DMS153 (cell line): ENCODE data around the gene TRIM40.

Experiments used
- DNase-seq: peaks from one replicate; lab custom pipeline; 2025; lab: John Stamatoyannopoulos, UW

TRIM40 gene

GRCh38 chr6:30135757-30136156 is at the start of gene TRIM40:
TRIM40 (plus strand) TSS chr6:30136140; CDS start chr6:30137037, 897 bp downstream.
- no peak for DNase-seq

- no peak for DNase-seq
Measured at GRCh38 chr6:30087876-30088275, 48.1 kb upstream of the TRIM40 start.

- DNase-seq: no peak
Measured at GRCh38 chr6:30091577-30092381, 44.2 kb upstream of the TRIM40 start.

GRCh38 chr6:30092852-30093543 is 42.9 kb upstream of the TRIM40 start:
- no peak for DNase-seq

- DNase-seq: no peak
Measured at GRCh38 chr6:30093951-30094661, 41.8 kb upstream of the TRIM40 start.

- no peak for DNase-seq
Measured at GRCh38 chr6:30096829-30097228, 39.1 kb upstream of the TRIM40 start.

- DNase-seq: no peak
Measured at GRCh38 chr6:30097902-30098768, 37.8 kb upstream of the TRIM40 start.

- DNase-seq: no peak
Measured at GRCh38 chr6:30100154-30100553, 35.8 kb upstream of the TRIM40 start.

GRCh38 chr6:30100585-30101443 is 35.1 kb upstream of the TRIM40 start:
- DNase-seq: no peak

GRCh38 chr6:30101444-30102413 is 34.2 kb upstream of the TRIM40 start:
- peak; percentile 79 for DNase-seq

- no peak for DNase-seq
Measured at GRCh38 chr6:30102414-30102969, 33.4 kb upstream of the TRIM40 start.

- peak; percentile 51 for DNase-seq
Measured at GRCh38 chr6:30102970-30103871, 32.7 kb upstream of the TRIM40 start.

- no peak for DNase-seq
Measured at GRCh38 chr6:30103872-30104179, 32.1 kb upstream of the TRIM40 start.

- DNase-seq: no peak
Measured at GRCh38 chr6:30104661-30105060, 31.3 kb upstream of the TRIM40 start.

GRCh38 chr6:30111266-30111856 is 24.6 kb upstream of the TRIM40 start:
- DNase-seq: no peak

GRCh38 chr6:30112402-30112994 is 23.4 kb upstream of the TRIM40 start:
- no peak for DNase-seq

- DNase-seq: no peak
Measured at GRCh38 chr6:30113003-30113759, 22.8 kb upstream of the TRIM40 start, which contains the start of gene TRIM31. TRIM31 (minus strand) TSS chr6:30113090; CDS start chr6:30112805, 285 bp downstream.
